Activated CD8-positive, alpha-beta T cell treated with anti-CD3 and anti-CD28 coated beads for 36 hours (primary cell): ENCODE measurements around the gene CDO1. TPM values are rescaled to one million over a fixed set of nuclear protein-coding genes. Genes with fewer than 3 reads are reported as not detected.

Experiments used
- ATAC-seq: fragments of 200-7000 bp; cut with Tn5 transposase; one replicate; pipeline ENCODE4 v1.10.0; 2021; ENCODE audit warnings: mild to moderate bottlenecking, moderate library complexity
- CTCF ChIA-PET: fragments of 350-600 bp; sonication (Branson Sonifier 250); formaldehyde crosslinking; loops from one replicate; lab custom pipeline; 2021; ENCODE audit warnings: antibody characterized with exemption; lab: Charles Lee
- POLR2A ChIA-PET: fragments of 350-600 bp; sonication (Branson Sonifier 250); formaldehyde crosslinking; loops from one replicate; lab custom pipeline; 2021; ENCODE audit warnings: antibody characterized with exemption; lab: Charles Lee
- DNase-seq: peaks from one replicate; pipeline ENCODE4 v3.0.0-alpha.2; 2020
- H3K27ac Mint-ChIP-seq: one replicate; pipeline ENCODE4 v1.8.0; 2021; ENCODE audit warnings: mild to moderate bottlenecking, mixed read lengths
- H3K27me3 Mint-ChIP-seq: one replicate; pipeline ENCODE4 v1.8.0; 2021; ENCODE audit warnings: mixed read lengths
- H3K36me3 Mint-ChIP-seq: one replicate; pipeline ENCODE4 v1.8.0; 2021; ENCODE audit warnings: low read depth, mixed read lengths
- H3K4me1 Mint-ChIP-seq: one replicate; pipeline ENCODE4 v1.8.0; 2021; ENCODE audit warnings: low read depth, mixed read lengths
- H3K4me3 Mint-ChIP-seq: one replicate; pipeline ENCODE4 v1.8.0; 2021; ENCODE audit warnings: mild to moderate bottlenecking, moderate library complexity, mixed read lengths
- H3K9me3 Mint-ChIP-seq: one replicate; pipeline ENCODE4 v1.8.0; 2021; ENCODE audit warnings: mixed read lengths
- intact Hi-C: fragments of 100-400 bp; cut with micrococcal nuclease; formaldehyde crosslinking; loops from one replicate; pipeline ENCODE4 v1.10.0; 2022
- total RNA-seq, 2 experiments: library from RNA; stranded (reverse); gene quantifications; one replicate each; pipeline ENCODE4 v1.2.3, GENCODE V29; 2021
- TF ChIP-seq, protein P1 (sequence below): fragments of 200-600 bp; IDR thresholded peaks from one replicate; pipeline ENCODE4 v1.8.0; 2022; ENCODE audit warnings: antibody characterized with exemption, mild to moderate bottlenecking

CDO1 gene
- total RNA-seq, 2 experiments from 2014 or later = 0.18 to 0.22 TPM

DNA sequence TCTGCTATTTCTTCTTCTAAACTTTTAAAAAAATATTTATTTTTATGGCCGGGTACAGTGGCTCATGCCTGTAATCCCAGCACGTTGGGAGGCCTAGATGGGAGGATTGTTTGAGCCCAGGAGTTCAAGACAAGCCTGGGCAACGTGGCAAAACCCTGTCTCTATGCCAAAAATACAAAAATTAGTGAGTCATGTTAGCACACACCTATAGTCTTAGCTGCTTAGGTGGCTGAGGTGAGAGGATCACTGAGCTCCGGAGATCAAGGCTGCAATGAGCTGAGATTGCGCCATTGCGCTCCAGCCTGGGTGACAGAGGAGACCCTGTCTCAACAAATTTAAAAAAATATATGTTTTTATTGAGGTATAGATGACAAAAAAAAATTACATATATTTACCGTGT, 30.8 kb upstream of the CDO1 start:
- ChIA-PET CTCF (no interaction called here), POLR2A (no interaction called here)
- ATAC-seq (no peak), DNase-seq (no peak)
- H3K27ac Mint-ChIP-seq = no peak overlapping the region
- TF ChIP-seq, protein P1, sequence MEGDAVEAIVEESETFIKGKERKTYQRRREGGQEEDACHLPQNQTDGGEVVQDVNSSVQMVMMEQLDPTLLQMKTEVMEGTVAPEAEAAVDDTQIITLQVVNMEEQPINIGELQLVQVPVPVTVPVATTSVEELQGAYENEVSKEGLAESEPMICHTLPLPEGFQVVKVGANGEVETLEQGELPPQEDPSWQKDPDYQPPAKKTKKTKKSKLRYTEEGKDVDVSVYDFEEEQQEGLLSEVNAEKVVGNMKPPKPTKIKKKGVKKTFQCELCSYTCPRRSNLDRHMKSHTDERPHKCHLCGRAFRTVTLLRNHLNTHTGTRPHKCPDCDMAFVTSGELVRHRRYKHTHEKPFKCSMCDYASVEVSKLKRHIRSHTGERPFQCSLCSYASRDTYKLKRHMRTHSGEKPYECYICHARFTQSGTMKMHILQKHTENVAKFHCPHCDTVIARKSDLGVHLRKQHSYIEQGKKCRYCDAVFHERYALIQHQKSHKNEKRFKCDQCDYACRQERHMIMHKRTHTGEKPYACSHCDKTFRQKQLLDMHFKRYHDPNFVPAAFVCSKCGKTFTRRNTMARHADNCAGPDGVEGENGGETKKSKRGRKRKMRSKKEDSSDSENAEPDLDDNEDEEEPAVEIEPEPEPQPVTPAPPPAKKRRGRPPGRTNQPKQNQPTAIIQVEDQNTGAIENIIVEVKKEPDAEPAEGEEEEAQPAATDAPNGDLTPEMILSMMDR = no peak
- peaks cover 3% of the 10 kb centered on the region for H3K36me3 Mint-ChIP-seq
- H3K27me3 Mint-ChIP-seq = no peaks in the 10 kb centered on the region
- no peak overlapping the region for H3K4me3 Mint-ChIP-seq
- no peaks in the 10 kb centered on the region for H3K9me3 Mint-ChIP-seq
- H3K4me1 Mint-ChIP-seq = peaks cover 49% of the 10 kb centered on the region
- intact Hi-C loops = loop anchor here (10.0 kb wide), 1 partner anchor 542 kb away; no protein-coding TSS in a partner anchor

DNA sequence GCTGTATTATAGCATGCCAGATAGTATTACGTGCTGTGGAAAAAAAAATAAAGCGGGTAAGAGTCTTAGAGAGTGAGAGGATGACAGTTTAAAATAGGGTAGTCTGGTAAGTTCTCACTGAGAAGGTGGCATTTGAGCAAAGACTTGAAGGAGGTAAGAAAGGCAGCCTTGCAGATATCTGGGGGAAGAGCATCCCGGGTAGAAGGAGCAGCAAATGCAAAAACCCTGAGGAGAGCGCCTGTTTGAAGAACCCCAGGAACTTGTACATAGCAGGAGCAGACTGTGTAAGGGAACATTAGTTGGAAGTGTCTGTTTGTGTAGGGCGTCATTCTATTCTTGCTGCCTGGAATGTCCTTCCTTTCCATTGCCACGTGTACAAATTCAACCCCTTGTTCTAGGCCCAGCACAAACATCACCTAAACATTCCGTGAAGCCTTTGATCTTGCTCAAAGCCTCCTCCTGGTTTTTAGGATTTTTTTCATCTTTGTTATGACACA, 27.9 kb upstream of the CDO1 start:
- POLR2A ChIA-PET = interaction anchor here (1.0 kb wide), 1 partner anchor 299 kb away, joined by 3 read pairs; no protein-coding TSS in a partner anchor
- H3K27me3 Mint-ChIP-seq = no peaks in the 10 kb centered on the region
- CTCF ChIA-PET = interaction anchor here (1.2 kb wide), 1 partner anchor 209 kb away, joined by 4 read pairs; no protein-coding TSS in a partner anchor
- peaks cover 13% of the 10 kb centered on the region for H3K36me3 Mint-ChIP-seq
- no peak overlapping the region for H3K27ac Mint-ChIP-seq
- TF ChIP-seq, protein P1 = no peak
- H3K4me3 Mint-ChIP-seq = no peak overlapping the region
- no peak for ATAC-seq
- intact Hi-C loops = loop anchor here (10.0 kb wide), 1 partner anchor 540 kb away; no protein-coding TSS in a partner anchor
- no peaks in the 10 kb centered on the region for H3K9me3 Mint-ChIP-seq
- DNase-seq = no peak
- H3K4me1 Mint-ChIP-seq = peaks cover 38% of the 10 kb centered on the region

DNA sequence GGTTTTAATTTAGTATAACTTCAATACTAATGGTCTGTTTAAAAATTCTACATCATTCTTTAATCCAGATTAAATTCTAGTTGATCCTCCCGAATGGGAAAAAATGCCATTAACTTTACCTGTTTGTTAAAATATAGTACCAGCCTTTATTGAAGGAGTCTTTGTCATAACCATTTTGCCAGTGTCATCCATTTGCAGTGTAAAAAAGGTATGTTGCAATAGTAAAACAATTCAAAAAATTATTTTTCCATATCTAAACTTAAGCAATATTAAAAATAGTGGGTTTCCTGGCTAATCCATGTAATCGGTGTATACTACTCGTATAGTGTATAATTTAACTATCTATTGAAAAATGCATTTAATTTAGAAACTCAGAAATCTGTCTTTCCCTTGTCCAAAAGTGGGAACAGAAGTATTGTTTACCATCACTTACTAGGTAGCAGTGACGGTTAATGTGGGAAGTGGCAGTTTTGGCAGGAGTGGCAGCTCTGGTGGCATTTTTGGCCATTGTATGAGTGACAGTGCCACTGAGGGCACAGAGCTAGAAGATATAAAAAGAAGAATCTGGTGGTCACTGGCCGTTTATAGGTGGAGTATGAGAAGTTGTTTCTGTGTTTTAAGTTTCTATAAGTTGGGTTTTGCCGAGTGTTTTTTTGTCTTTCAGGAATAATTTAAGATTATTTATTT, 27.1 kb upstream of the CDO1 start:
- ChIA-PET POLR2A (interaction anchor here (1.0 kb wide), 1 partner anchor 298 kb away, joined by 3 read pairs; no protein-coding TSS in a partner anchor), CTCF (interaction anchor here (0.9 to 1.6 kb wide), 5 partner anchors 23 to 269 kb away, joined by 3 to 9 read pairs (median 3); no protein-coding TSS in a partner anchor)
- Mint-ChIP-seq H3K9me3 (no peaks in the 10 kb centered on the region), H3K4me1 (peaks cover 41% of the 10 kb centered on the region), H3K36me3 (peaks cover 17% of the 10 kb centered on the region), H3K4me3 (peak overlapping the region; percentile 95), H3K27me3 (no peaks in the 10 kb centered on the region), H3K27ac (no peak overlapping the region)
- ATAC-seq = no peak
- TF ChIP-seq, protein P1 = no peak
- intact Hi-C loops = loop anchor here (10.0 kb wide), 1 partner anchor 539 kb away; no protein-coding TSS in a partner anchor
- no peak for DNase-seq

DNA sequence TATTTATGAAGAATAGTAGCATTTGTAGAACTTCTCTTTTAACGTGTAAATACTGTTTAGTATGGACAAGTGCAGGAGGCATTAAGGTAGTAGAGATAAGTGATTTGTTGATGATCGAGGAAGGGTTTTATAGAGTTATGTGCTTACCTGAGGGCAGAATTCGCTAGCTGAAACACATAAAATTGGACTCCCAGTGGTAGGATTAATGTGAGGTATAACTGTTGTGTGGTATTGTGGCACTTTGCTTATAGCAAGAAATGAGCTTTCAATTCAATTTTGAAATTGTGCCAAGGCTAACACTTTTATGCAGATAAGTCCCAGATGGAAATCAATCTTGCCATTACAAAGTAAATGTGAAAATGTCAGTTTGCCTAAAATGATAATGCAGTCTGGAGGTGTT, 26.5 kb upstream of the CDO1 start:
- intact Hi-C loops = loop anchor here (10.0 kb wide), 1 partner anchor 538 kb away; no protein-coding TSS in a partner anchor
- TF ChIP-seq, protein P1 = no peak
- H3K27ac Mint-ChIP-seq = peak overlapping the region; percentile 90
- no peak for ATAC-seq
- ChIA-PET CTCF (interaction anchor here (0.9 to 1.6 kb wide), 5 partner anchors 23 to 268 kb away, joined by 3 to 9 read pairs (median 3); no protein-coding TSS in a partner anchor), POLR2A (no interaction called here)
- DNase-seq = no peak
- peaks cover 44% of the 10 kb centered on the region for H3K4me1 Mint-ChIP-seq
- peaks cover 19% of the 10 kb centered on the region for H3K36me3 Mint-ChIP-seq
- no peaks in the 10 kb centered on the region for H3K9me3 Mint-ChIP-seq
- H3K4me3 Mint-ChIP-seq = peak overlapping the region; percentile 95
- no peaks in the 10 kb centered on the region for H3K27me3 Mint-ChIP-seq
